Thyroid gland (tissue), 4 donors: ENCODE results near the gene LLPH.

Experiments
- CTCF ChIP-seq, 6 experiments: fragments of 200-600 bp in 3 of 6; fragments of 450-650 bp in 3 of 6; sonication (generic) in 3 of 6; IDR thresholded peaks; one replicate each; pipeline ENCODE4 v1.5.1; 2016 to 2019; ENCODE audit warnings: antibody characterized with exemption in 6 of 6, mild to moderate bottlenecking in 2 of 6, inconsistent platforms in 1 of 6, moderate library complexity in 1 of 6
- POLR2A ChIP-seq, 2 donors: fragments of 450-650 bp; IDR thresholded peaks; one replicate each; pipeline ENCODE4 v1.6.1; 2017; ENCODE audit warnings: antibody characterized with exemption in 2 of 2, mild to moderate bottlenecking in 2 of 2, moderate library complexity in 1 of 2

- no peak for TF ChIP-seq CTCF (IDR thresholded peaks at IDR 0.05)
- no peak for TF ChIP-seq POLR2A (IDR thresholded peaks at IDR 0.05)
Measured at GRCh38 chr12:66131067-66131688, 628 bp upstream of the LLPH start.
